HG03045 (cell line): ENCODE results near the gene GPX1.

Experiments used
- ATAC-seq: cut with Tn5 transposase; IDR thresholded peaks from one replicate; pipeline ENCODE4 v1.9.1; 2021; ENCODE audit warnings: mild to moderate bottlenecking, moderate library complexity; ENCODE audit not compliant: unreplicated experiment

GPX1 gene

GRCh38 chr3:49316696-49317457 is 41.3 kb downstream of the GPX1 start:
- no peak for ATAC-seq

- no peak for ATAC-seq
Observed at GRCh38 chr3:49313896-49314688, 44.1 kb downstream of the GPX1 start.

GRCh38 chr3:49311283-49311682 is 46.9 kb downstream of the GPX1 start:
- no peak for ATAC-seq

- no peak for ATAC-seq
Observed at GRCh38 chr3:49310677-49311076, 47.5 kb downstream of the GPX1 start.
